GM12878 (cell line): ENCODE data around the gene ACVR1. TPM values are rescaled to one million over a fixed set of nuclear protein-coding genes. Genes with fewer than 3 reads are reported as not detected.

Experiments
- ATAC-seq: fragments of 200-7000 bp; cut with Tn5 transposase; 3 replicates; pipeline ENCODE4 v1.9.1; 2020; ENCODE audit warnings: mild to moderate bottlenecking, moderate library complexity
- BruUV-seq: library from RNA; stranded (reverse); fragments of 400-500 nt; replicated peaks from 2 replicates; lab custom pipeline; 2021; lab: Mats Ljungman, UMichigan
- CTCF ChIA-PET: fragments of 300-600 bp; sonication (Branson Sonifier 250); formaldehyde crosslinking; extraction: SDS; loops from one replicate; lab custom pipeline; 2021; ENCODE audit warnings: inconsistent platforms; lab: Yijun Ruan, JAX
- POLR2A ChIA-PET: fragments of 350-600 bp; formaldehyde crosslinking; extraction: SDS; loops from one replicate; lab custom pipeline; 2021; ENCODE audit warnings: inconsistent platforms; lab: Charles Lee
- RAD21 ChIA-PET: fragments of 300-600 bp; sonication (Branson Sonifier 250); formaldehyde crosslinking; loops from one replicate; lab custom pipeline; 2023; ENCODE audit warnings: antibody characterized with exemption; ENCODE audit not compliant: unreplicated experiment; lab: Charles Lee
- SMC1A ChIA-PET: fragments of 300-600 bp; sonication (Branson Sonifier 250); formaldehyde crosslinking; loops from one replicate; lab custom pipeline; 2023; ENCODE audit not compliant: unreplicated experiment, uncharacterized antibody; lab: Charles Lee
- DNase-seq: peaks from one replicate; pipeline ENCODE4 v3.0.0-alpha.2; 2011; ENCODE audit warnings: low read depth, low spot score
- FAIRE-seq: peaks from 3 replicates; lab custom pipeline; 2011; peaks lifted over from hg19 to GRCh38; lab: Jason Lieb, UNC
- H2AFZ ChIP-seq: 2 replicates; pipeline ENCODE4 v1.6.0; 2011; ENCODE audit warnings: low read depth, low read length, control low read depth; ENCODE audit not compliant: control insufficient read depth
- H3K27ac ChIP-seq: 2 replicates; pipeline ENCODE4 v1.5.1; 2011; ENCODE audit warnings: control low read depth; ENCODE audit not compliant: control insufficient read depth, insufficient read depth
- H3K27me3 ChIP-seq, 2 experiments: replicated peaks in 1 of 2; 2 replicates each; pipeline versions ENCODE4 v1.6.0 to v1.6.1; 2011; ENCODE audit warnings: low read length in 1 of 2; ENCODE audit not compliant: control insufficient read depth in 2 of 2, insufficient read depth in 2 of 2
- H3K36me3 ChIP-seq, 2 experiments: 2 replicates each; pipeline ENCODE4 v1.5.1; 2011; ENCODE audit warnings: low read length in 1 of 2; ENCODE audit not compliant: control insufficient read depth in 2 of 2, insufficient read depth in 2 of 2
- H3K4me1 ChIP-seq: 2 replicates; pipeline ENCODE4 v1.6.1; 2011; ENCODE audit warnings: mild to moderate bottlenecking, low read length, moderate library complexity, mixed read lengths; ENCODE audit not compliant: control insufficient read depth, insufficient read depth
- H3K4me2 ChIP-seq: 2 replicates; pipeline ENCODE4 v1.6.0; 2011; ENCODE audit warnings: control low read depth; ENCODE audit not compliant: control insufficient read depth, insufficient read depth
- H3K4me3 ChIP-seq: fragments of 200-600 bp; sonication (generic); 2 replicates; pipeline ENCODE4 v1.5.1; 2016
- H3K79me2 ChIP-seq: 2 replicates; pipeline ENCODE4 v1.6.0; 2011; ENCODE audit warnings: low read length; ENCODE audit not compliant: control insufficient read depth, insufficient read depth
- H3K9ac ChIP-seq: 2 replicates; pipeline ENCODE4 v1.8.0; 2011; ENCODE audit warnings: low read length, control low read depth, mixed read lengths; ENCODE audit not compliant: control insufficient read depth, insufficient read depth
- H3K9me3 ChIP-seq: replicated peaks from 3 replicates; pipeline ENCODE4 v1.5.1; 2011; ENCODE audit warnings: mild to moderate bottlenecking, low read length; ENCODE audit not compliant: control insufficient read depth, insufficient read depth
- H4K20me1 ChIP-seq: 2 replicates; pipeline ENCODE4 v1.6.0; 2011; ENCODE audit not compliant: control insufficient read depth, insufficient read depth
- BACH1 ChIP-seq: fragments of 450-650 bp; IDR thresholded peaks from 2 replicates; pipeline ENCODE4 v1.6.1; 2017; ENCODE audit warnings: mild to moderate bottlenecking, borderline replicate concordance
- CBFB ChIP-seq: IDR thresholded peaks from 2 replicates; pipeline ENCODE4 v1.6.1; 2016; ENCODE audit warnings: antibody characterized with exemption, low read depth
- CEBPZ ChIP-seq: fragments of 150-350 bp; IDR thresholded peaks from 2 replicates; pipeline ENCODE4 v1.6.1; 2016; ENCODE audit warnings: low read depth, low read length
- CHD2 ChIP-seq: IDR thresholded peaks from 2 replicates; pipeline ENCODE4 v1.6.1; 2011; ENCODE audit warnings: low read depth, low read length, improper control_type of control experiment, borderline replicate concordance
- ESRRA ChIP-seq: IDR thresholded peaks from 2 replicates; pipeline ENCODE4 v1.6.1; 2012; ENCODE audit warnings: mild to moderate bottlenecking, low read length, improper control_type of control experiment
- FOS ChIP-seq: IDR thresholded peaks from 3 replicates; pipeline ENCODE4 v1.6.1; 2011; ENCODE audit warnings: borderline replicate concordance; ENCODE audit not compliant: insufficient read length; ENCODE audit errors: extremely low read depth
- HDGF ChIP-seq: fragments of 450-650 bp; IDR thresholded peaks from 2 replicates; pipeline ENCODE4 v1.6.1; 2016; ENCODE audit warnings: antibody characterized with exemption
- JUND ChIP-seq: IDR thresholded peaks from 2 replicates; pipeline ENCODE4 v1.6.1; 2012; ENCODE audit warnings: low read depth, mild to moderate bottlenecking, low read length, improper control_type of control experiment, moderate library complexity
- MYC ChIP-seq: IDR thresholded peaks from 2 replicates; pipeline ENCODE4 v1.6.1; 2011; ENCODE audit warnings: mild to moderate bottlenecking, low read length, moderate library complexity, inconsistent platforms; ENCODE audit not compliant: insufficient read depth, insufficient replicate concordance, insufficient read length, severe bottlenecking
- RBBP5 ChIP-seq: fragments of 200-600 bp; sonication (generic); conservative IDR thresholded peaks from 2 replicates; pipeline ENCODE4 v1.6.1; 2016
- RUNX3 ChIP-seq: IDR thresholded peaks from 2 replicates; pipeline ENCODE4 v1.6.1; 2012; ENCODE audit warnings: low read length, inconsistent platforms
- ZNF274 ChIP-seq: IDR thresholded peaks from one replicate; pipeline ENCODE4 v1.8.0; 2011; ENCODE audit not compliant: insufficient read length, insufficient read depth
- in situ Hi-C: fragments of 300-500 bp; cut with MboI; formaldehyde crosslinking; loops from 9 replicates; pipeline ENCODE4 v1.14.3; 2018; ENCODE audit warnings: mixed read lengths
- intact Hi-C: fragments of 100-400 bp; cut with micrococcal nuclease; formaldehyde crosslinking; loops from one replicate; pipeline ENCODE4 v1.14.2; 2022; ENCODE audit not compliant: unreplicated experiment
- polyA plus RNA-seq, 11 experiments: library from polyadenylated mRNA; depleted of rRNA in 4 of 11; unstranded in 6 of 11; stranded (reverse) in 5 of 11; fragments of >200 nt; fragmentation: Nextera tagmentation in 4 of 11; fragmentation: Illumina TruSeq in 1 of 11; extraction: Ambion mirVana in 4 of 11; extraction: Trizol in 1 of 11; gene quantifications; 1 replicate in 1 of 11; 2 replicates in 10 of 11; pipeline versions ENCODE4 v1.2.1 to v1.2.3, GENCODE V29; 2011 to 2016; ENCODE audit warnings: inconsistent platforms in 2 of 11, missing spikeins in 2 of 11, low read depth in 1 of 11
- total RNA-seq, 4 experiments: library from RNA; depleted of rRNA in 3 of 4; stranded (reverse); fragments of >200 nt in 3 of 4; fragmentation: Illumina TruSeq in 1 of 4; extraction: Trizol in 1 of 4; gene quantifications; 2 replicates each; pipeline versions ENCODE4 v1.2.1 to v1.2.3, GENCODE V29; 2013 to 2021
- TF ChIP-seq, protein P1 (sequence below): fragments of 450-650 bp; IDR thresholded peaks from 2 replicates; pipeline ENCODE4 v1.6.1; 2017; ENCODE audit warnings: antibody characterized with exemption, mild to moderate bottlenecking, moderate library complexity
- TF ChIP-seq, protein P2 (sequence below): fragments of 450-650 bp; formaldehyde crosslinking; IDR thresholded peaks from 2 replicates; pipeline ENCODE4 v1.5.0; 2022; ENCODE audit warnings: mild to moderate bottlenecking, missing genetic modification characterization

Gene ACVR1
- total and polyA plus RNA-seq, 10 of the 15 experiments (the other 5 are each of a cell fraction or from before 2014, with no cell fraction given): 0.06 to 0.24 (median 0.14) TPM; not detected in 4

DNA sequence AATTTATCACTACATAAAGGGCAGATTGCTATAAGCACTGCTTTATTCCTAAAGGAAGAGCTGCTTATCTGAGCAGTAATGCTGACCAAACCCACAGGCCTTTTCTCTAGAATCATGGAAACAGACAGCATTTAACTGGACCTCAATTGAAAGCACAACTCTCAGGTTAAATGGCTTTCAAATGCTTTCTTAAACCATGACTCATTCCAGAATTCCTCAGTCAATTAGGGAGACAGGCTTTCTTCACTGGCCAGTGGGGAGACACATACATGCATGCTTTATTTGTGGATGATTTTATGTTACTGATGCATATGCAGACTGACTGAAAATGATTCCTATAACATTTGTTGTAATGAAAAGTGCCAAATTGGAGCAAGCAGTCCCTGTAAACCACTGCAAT, 114.6 kb downstream of the ACVR1 start:
- ChIA-PET POLR2A (no interaction called here), CTCF (no interaction called here), RAD21 (no interaction called here), SMC1A (no interaction called here)
- Histone ChIP-seq H3K27ac (no peak overlapping the region), H3K36me3 (no peaks in the 10 kb centered on the region), H3K79me2 (no peaks in the 10 kb centered on the region), H3K4me3 (no peak overlapping the region), H3K9ac (no peak overlapping the region), H3K4me2 (no peak overlapping the region), H2AFZ (no peak overlapping the region), H3K9me3 (no peaks in the 10 kb centered on the region), H4K20me1 (no peaks in the 10 kb centered on the region), H3K27me3 (no peaks in the 10 kb centered on the region), H3K4me1 (no peaks in the 10 kb centered on the region)
- DNase-seq (no peak), FAIRE-seq (no peak), ATAC-seq (no peak)
- no TSS peak for BruUV-seq
- intact Hi-C loops (no loop called here), in situ Hi-C loops (no loop called here)
- TF ChIP-seq ZNF274 (no peak), CEBPZ (no peak), HDGF (no peak), JUND (no peak), RBBP5 (no peak), CHD2 (no peak), BACH1 (no peak), ESRRA (no peak), RUNX3 (no peak), CBFB (no peak), MYC (no peak), FOS (no peak)
- TF ChIP-seq, protein P1, sequence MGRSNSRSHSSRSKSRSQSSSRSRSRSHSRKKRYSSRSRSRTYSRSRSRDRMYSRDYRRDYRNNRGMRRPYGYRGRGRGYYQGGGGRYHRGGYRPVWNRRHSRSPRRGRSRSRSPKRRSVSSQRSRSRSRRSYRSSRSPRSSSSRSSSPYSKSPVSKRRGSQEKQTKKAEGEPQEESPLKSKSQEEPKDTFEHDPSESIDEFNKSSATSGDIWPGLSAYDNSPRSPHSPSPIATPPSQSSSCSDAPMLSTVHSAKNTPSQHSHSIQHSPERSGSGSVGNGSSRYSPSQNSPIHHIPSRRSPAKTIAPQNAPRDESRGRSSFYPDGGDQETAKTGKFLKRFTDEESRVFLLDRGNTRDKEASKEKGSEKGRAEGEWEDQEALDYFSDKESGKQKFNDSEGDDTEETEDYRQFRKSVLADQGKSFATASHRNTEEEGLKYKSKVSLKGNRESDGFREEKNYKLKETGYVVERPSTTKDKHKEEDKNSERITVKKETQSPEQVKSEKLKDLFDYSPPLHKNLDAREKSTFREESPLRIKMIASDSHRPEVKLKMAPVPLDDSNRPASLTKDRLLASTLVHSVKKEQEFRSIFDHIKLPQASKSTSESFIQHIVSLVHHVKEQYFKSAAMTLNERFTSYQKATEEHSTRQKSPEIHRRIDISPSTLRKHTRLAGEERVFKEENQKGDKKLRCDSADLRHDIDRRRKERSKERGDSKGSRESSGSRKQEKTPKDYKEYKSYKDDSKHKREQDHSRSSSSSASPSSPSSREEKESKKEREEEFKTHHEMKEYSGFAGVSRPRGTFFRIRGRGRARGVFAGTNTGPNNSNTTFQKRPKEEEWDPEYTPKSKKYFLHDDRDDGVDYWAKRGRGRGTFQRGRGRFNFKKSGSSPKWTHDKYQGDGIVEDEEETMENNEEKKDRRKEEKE: no peak
- TF ChIP-seq, protein P2, sequence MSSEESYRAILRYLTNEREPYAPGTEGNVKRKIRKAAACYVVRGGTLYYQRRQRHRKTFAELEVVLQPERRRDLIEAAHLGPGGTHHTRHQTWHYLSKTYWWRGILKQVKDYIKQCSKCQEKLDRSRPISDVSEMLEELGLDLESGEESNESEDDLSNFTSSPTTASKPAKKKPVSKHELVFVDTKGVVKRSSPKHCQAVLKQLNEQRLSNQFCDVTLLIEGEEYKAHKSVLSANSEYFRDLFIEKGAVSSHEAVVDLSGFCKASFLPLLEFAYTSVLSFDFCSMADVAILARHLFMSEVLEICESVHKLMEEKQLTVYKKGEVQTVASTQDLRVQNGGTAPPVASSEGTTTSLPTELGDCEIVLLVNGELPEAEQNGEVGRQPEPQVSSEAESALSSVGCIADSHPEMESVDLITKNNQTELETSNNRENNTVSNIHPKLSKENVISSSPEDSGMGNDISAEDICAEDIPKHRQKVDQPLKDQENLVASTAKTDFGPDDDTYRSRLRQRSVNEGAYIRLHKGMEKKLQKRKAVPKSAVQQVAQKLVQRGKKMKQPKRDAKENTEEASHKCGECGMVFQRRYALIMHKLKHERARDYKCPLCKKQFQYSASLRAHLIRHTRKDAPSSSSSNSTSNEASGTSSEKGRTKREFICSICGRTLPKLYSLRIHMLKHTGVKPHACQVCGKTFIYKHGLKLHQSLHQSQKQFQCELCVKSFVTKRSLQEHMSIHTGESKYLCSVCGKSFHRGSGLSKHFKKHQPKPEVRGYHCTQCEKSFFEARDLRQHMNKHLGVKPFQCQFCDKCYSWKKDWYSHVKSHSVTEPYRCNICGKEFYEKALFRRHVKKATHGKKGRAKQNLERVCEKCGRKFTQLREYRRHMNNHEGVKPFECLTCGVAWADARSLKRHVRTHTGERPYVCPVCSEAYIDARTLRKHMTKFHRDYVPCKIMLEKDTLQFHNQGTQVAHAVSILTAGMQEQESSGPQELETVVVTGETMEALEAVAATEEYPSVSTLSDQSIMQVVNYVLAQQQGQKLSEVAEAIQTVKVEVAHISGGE: no peak
